NCI-H345 treated with DMSO at 0.1 percent for 48 hours (cell line): Measurements from ENCODE around the gene PAAF1.
"Not testable (repeated sequence)": the region's sequence is repeated elsewhere in the genome, so short reads cannot be mapped to it uniquely, and the experiment has no call there.

Experiments used
- DNase-seq: peaks from one replicate; lab custom pipeline; 2025; ENCODE audit not compliant: unreplicated experiment; lab: John Stamatoyannopoulos, UW

The PAAF1 gene

GRCh38 chr11:73880449-73880848, 3.6 kb downstream of the PAAF1 start:
- DNase-seq, result not testable (repeated sequence)

GRCh38 chr11:73883856-73884255, 7.1 kb downstream of the PAAF1 start:
- DNase-seq, result no peak

- DNase-seq, result no peak
Measured at GRCh38 chr11:73888244-73888643, 11.4 kb downstream of the PAAF1 start.

- DNase-seq, result no peak
Measured at GRCh38 chr11:73889019-73889418, 12.2 kb downstream of the PAAF1 start.

- DNase-seq, result no peak
Measured at GRCh38 chr11:73889536-73889935, 12.7 kb downstream of the PAAF1 start.

GRCh38 chr11:73893041-73893440, 16.2 kb downstream of the PAAF1 start:
- no peak for DNase-seq

GRCh38 chr11:73894725-73895335, 18.0 kb downstream of the PAAF1 start:
- no peak for DNase-seq

- DNase-seq, result no peak
Measured at GRCh38 chr11:73902303-73902702, 25.5 kb downstream of the PAAF1 start.

GRCh38 chr11:73907191-73907590, 30.4 kb downstream of the PAAF1 start:
- no peak for DNase-seq

- DNase-seq, result no peak
Measured at GRCh38 chr11:73912026-73912425, 35.2 kb downstream of the PAAF1 start.

- no peak for DNase-seq
Measured at GRCh38 chr11:73913472-73913871, 36.7 kb downstream of the PAAF1 start.

GRCh38 chr11:73914284-73914683, 37.5 kb downstream of the PAAF1 start:
- DNase-seq, result no peak

- no peak for DNase-seq
Measured at GRCh38 chr11:73916435-73916834, 39.6 kb downstream of the PAAF1 start.

- no peak for DNase-seq
Measured at GRCh38 chr11:73921180-73921579, 44.4 kb downstream of the PAAF1 start.

GRCh38 chr11:73929388-73929787, 52.6 kb downstream of the PAAF1 start:
- no peak for DNase-seq

- DNase-seq, result no peak
Measured at GRCh38 chr11:73931039-73931645, 54.3 kb downstream of the PAAF1 start.

- DNase-seq, result no peak
Measured at GRCh38 chr11:73931951-73932350, 55.2 kb downstream of the PAAF1 start.

GRCh38 chr11:73932781-73933180, 56.0 kb downstream of the PAAF1 start:
- no peak for DNase-seq

GRCh38 chr11:73936047-73936446, 59.2 kb downstream of the PAAF1 start:
- DNase-seq, result not testable (repeated sequence)

GRCh38 chr11:73939096-73939495, 62.3 kb downstream of the PAAF1 start:
- no peak for DNase-seq

- DNase-seq, result no peak
Measured at GRCh38 chr11:73940801-73941570, 64.2 kb downstream of the PAAF1 start.

GRCh38 chr11:73942010-73942409, 65.2 kb downstream of the PAAF1 start:
- DNase-seq, result no peak
